Stimulated activated naive CD8-positive, alpha-beta T cell treated with anti-CD3 and anti-CD28 coated beads, Interleukin-15, Interleukin-2, amounts not matched to agents 100 ng/mL and 50 ng/mL, for 24 hours (primary cell): ENCODE results near the gene NGLY1.
A peak's percentile ranks its signal among the peaks of the same experiment; 100 is the strongest.

ENCODE experiments used
- H3K27ac Mint-ChIP-seq: one replicate; pipeline ENCODE4 v1.8.0; 2021; ENCODE audit warnings: mild to moderate bottlenecking, mixed read lengths
- H3K27me3 Mint-ChIP-seq: one replicate; pipeline ENCODE4 v1.8.0; 2021; ENCODE audit warnings: mixed read lengths
- H3K36me3 Mint-ChIP-seq: one replicate; pipeline ENCODE4 v1.8.0; 2021; ENCODE audit warnings: low read depth, mixed read lengths
- H3K4me1 Mint-ChIP-seq: one replicate; pipeline ENCODE4 v1.8.0; 2021; ENCODE audit warnings: low read depth, mixed read lengths
- H3K4me3 Mint-ChIP-seq: one replicate; pipeline ENCODE4 v1.8.0; 2021; ENCODE audit warnings: mild to moderate bottlenecking, mixed read lengths
- H3K9me3 Mint-ChIP-seq: one replicate; pipeline ENCODE4 v1.8.0; 2021; ENCODE audit warnings: mixed read lengths

NGLY1 gene

DNA sequence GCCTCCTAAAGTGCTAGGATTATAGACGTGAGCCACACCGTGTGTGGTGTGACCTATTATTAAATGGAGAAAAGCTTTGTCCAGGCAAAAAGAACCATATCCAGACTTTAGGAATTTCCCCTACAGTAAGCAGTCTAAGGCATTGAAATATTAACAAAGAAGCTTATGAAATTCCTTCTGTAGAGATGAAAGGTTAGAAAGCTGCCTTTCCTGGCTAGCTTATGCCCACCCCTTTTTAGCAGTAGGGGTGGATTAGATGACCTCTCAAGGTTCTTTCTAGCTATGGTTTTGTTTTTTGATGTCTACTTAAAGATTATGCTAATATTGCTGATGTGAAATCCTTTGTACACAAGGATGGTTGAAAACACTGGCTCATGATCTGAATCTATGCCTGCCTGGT is 20.6 kb upstream of the NGLY1 start:
- Mint-ChIP-seq H3K4me1 (no peaks in the 10 kb centered on the region), H3K9me3 (no peaks in the 10 kb centered on the region), H3K27ac (no peak overlapping the region), H3K27me3 (peaks cover 5% of the 10 kb centered on the region), H3K36me3 (no peaks in the 10 kb centered on the region), H3K4me3 (no peak overlapping the region)

DNA sequence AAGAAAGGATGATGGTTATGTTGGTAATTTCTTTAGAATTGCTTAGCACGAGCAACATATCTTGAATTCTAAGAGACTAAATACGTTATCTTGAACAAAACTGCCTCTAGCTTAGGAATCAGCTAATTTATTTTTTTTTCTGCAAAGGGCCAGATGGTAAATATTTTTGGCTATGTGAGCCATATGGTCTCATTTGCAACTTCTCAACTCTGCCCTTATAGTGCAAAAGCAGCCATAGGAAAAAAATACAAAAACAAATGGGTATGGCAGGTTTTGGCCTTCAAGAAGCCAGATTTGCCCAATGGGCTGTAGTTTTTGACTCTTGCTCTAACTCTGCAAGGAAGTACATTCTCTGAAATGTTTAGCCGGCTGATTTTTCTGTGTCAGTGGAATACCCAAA is 18.5 kb upstream of the NGLY1 start:
- Mint-ChIP-seq H3K27me3 (peaks cover 5% of the 10 kb centered on the region), H3K4me1 (no peaks in the 10 kb centered on the region), H3K9me3 (no peaks in the 10 kb centered on the region), H3K36me3 (no peaks in the 10 kb centered on the region), H3K4me3 (no peak overlapping the region), H3K27ac (no peak overlapping the region)

DNA sequence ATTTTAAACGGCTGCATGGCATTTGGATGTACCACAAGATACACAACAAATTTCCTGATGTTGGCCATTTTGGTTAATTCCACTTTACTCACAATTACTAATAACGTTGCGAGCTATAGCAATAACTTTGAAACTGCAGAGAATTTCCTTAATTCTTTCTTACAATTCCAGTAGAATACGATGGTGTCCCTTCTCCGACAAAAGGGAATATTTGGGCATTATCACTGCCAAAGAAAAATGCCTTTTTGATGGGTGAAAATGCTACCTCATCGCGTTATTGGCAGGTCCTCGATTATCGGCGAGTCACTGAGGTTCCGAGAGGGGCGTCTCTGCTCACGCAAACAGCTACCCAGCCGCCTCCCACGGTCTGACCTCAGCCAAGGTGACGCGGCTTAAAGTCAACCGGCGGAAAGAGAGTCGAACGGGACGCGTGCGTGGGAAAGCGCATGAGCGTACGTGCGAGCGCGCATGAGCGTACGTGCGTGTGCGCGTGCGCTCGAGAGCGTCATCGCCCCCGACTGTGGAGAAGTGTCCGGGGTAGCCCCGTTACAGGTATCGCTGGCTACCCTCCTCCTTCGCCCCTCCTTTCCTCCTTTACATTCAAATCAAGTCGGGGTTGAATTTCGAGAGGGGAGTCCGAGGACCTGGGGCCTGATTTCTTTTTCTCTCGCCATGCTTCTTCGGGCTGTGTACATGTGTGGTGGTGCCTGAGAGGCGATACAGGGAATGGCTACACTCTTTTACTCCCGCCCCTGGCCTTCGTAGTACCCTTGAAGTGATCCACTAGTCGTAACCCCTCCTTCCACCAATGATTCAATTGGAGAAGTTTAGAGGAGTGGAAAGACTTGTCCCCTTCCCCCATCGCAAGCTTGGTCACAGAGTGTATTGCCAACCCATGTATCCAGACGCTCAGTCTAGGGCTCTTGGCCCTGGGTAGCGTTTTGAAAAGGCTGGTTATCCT is 6.6 kb upstream of the NGLY1 start, which contains the start of gene OXSM:
Gene OXSM, plus strand, starts transcription at position 495 of the 961 bp plus-strand sequence. CDS start 931 bp downstream, outside the sequence.
- Mint-ChIP-seq H3K9me3 (no peaks in the 10 kb centered on the region), H3K4me1 (peaks cover 67% of the 10 kb centered on the region), H3K36me3 (peaks cover 20% of the 10 kb centered on the region), H3K27ac (peak within 1 kb of the TSS; percentile 99), H3K27me3 (no peaks in the 10 kb centered on the region), H3K4me3 (peak within 1 kb of the TSS; percentile 95)

DNA sequence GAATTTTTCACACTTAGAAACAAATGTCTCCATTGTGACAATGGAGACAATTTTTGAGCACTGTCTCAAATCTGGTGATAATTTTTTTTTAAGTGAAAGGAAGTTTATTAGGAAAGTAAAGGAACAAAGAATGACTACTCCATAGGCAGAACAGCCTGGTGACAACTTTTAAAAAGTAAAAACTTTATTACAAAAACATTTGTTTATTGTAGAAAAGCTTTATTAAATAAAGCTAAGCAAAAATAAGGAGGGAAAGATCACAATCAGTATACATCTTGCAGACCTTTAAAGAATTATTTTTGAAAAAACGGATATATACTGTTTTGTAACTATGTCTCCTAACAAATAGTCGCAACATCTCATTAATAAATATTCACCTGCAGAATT is 6.0 kb upstream of the NGLY1 start:
- Mint-ChIP-seq H3K27ac (peak overlapping the region; percentile 99), H3K4me1 (peaks cover 74% of the 10 kb centered on the region), H3K4me3 (peak overlapping the region; percentile 95), H3K36me3 (peaks cover 15% of the 10 kb centered on the region), H3K27me3 (no peaks in the 10 kb centered on the region), H3K9me3 (no peaks in the 10 kb centered on the region)

DNA sequence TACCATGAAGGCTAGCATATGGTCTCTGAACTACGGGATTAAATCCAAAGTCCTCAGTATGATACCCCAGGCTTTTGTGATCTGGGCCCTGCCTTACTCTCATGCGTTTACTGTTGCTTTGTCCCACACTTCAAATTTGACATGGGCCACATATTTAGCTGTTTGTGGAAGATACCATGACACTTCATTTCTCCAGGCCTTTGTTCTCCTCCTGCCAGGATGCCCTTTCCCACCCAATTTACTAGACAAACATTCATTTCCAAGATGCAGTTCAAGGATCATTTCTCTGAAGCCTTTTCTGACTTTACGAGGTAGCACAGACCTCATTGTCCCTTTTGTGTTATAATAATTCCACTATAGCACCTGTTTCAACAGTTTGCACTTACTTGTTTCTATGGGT is 4.4 kb upstream of the NGLY1 start:
- Mint-ChIP-seq H3K4me3 (no peak overlapping the region), H3K9me3 (no peaks in the 10 kb centered on the region), H3K27ac (no peak overlapping the region), H3K36me3 (peaks cover 7% of the 10 kb centered on the region), H3K4me1 (peaks cover 70% of the 10 kb centered on the region), H3K27me3 (no peaks in the 10 kb centered on the region)

DNA sequence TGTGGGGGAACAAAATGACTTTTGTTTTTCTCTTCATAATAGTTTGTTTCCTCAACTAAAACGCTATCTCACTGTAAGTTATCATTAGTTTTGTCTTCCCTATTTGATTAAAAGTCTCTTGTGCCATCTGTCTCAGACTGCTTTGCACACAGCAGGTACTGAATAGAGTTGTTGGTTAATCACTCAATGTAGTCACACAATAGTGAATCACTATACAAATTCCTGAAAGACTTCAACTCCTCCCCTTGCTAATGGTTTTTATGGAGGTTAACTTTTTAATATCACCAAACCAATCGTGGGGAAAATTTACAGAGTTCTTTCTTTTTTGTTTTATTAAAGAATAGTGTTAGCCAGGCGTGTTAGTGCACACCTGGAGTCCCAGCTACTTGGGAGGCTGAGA is 2.6 kb upstream of the NGLY1 start:
- H3K4me1 Mint-ChIP-seq = peaks cover 68% of the 10 kb centered on the region
- no peak overlapping the region for H3K4me3 Mint-ChIP-seq
- H3K36me3 Mint-ChIP-seq = peaks cover 5% of the 10 kb centered on the region
- H3K27me3 Mint-ChIP-seq = no peaks in the 10 kb centered on the region
- H3K9me3 Mint-ChIP-seq = no peaks in the 10 kb centered on the region
- H3K27ac Mint-ChIP-seq = no peak overlapping the region

DNA sequence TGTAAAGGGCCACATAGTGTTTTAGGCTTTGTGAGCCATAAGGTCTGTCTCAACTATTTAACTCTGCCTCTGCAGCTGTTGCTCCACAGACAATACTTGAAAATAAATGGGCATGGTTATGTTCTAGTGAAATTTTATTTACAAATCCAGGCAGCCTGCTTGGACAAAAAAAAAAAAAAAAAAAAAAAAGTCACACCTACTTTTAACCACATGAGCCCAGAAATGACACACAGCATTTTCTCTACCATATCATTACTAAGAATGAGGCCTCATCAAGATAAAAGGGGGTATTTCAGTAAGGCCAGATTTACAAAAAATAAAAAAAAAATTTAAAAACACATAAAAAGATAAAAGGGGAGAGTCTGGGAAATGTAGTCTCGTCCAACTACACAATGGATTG is 1.7 kb upstream of the NGLY1 start:
- H3K9me3 Mint-ChIP-seq = no peaks in the 10 kb centered on the region
- H3K27ac Mint-ChIP-seq = peak overlapping the region; percentile 52
- peaks cover 68% of the 10 kb centered on the region for H3K4me1 Mint-ChIP-seq
- H3K4me3 Mint-ChIP-seq = peak overlapping the region; percentile 93
- H3K36me3 Mint-ChIP-seq = peaks cover 9% of the 10 kb centered on the region
- no peaks in the 10 kb centered on the region for H3K27me3 Mint-ChIP-seq

DNA sequence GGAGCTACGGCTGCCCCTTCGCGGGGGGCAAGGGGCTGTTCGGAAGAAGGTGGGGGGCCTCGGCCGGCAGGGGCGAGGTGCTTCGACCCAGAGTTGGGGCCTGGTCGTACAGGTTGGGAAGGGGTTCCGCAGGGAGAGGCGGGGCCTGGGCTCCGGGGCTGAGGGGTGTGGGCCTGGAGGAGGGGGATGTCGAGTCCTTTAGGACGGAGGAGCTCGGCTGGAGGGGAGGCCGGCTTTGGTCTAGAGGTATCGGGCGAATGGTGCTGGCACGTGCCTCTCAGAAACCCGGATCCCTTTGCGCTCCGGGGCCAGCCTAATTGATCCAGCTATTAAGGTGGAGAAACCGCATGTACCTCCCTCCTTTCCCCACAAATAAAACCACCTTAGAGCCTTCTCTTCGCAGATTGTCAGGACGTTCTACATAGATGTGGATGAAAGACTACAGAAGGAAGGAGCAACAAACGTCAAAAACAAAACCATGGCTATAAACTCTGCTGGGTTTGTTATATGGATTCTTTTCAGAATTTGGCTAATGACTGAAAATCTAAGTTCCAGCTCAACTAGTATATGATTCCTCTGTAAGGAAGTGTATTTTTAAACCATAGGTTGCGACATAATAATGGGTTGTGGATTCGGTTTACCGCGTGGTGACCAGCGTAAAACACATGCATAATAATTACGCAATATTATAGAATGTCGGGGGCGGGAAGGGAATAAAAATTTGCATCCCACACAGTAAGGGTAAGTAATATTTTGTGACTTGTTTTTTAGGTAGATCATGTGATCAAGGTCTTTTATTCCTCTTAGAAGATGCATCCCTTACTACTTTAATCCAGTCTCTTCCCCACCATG is 644 bp upstream of the NGLY1 start:
- Mint-ChIP-seq H3K36me3 (peaks cover 11% of the 10 kb centered on the region), H3K27me3 (no peaks in the 10 kb centered on the region), H3K4me3 (peak overlapping the region; percentile 93), H3K27ac (peak overlapping the region; percentile 65), H3K4me1 (peaks cover 60% of the 10 kb centered on the region), H3K9me3 (no peaks in the 10 kb centered on the region)

DNA sequence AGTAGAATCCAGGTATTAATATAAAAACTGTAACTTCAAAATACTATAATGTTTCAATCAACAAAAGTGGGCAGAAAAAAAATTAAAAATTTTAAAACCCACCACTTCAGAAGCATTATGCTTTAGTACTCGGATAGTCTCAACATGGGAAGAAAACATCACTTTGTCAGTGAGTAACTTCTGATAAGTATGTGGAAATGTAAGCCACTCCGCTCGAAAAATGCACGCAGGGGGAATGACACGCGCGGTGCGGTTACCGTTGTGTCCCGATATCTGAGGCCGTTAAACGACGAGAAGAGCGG is 656 bp downstream of the NGLY1 start:
- peaks cover 60% of the 10 kb centered on the region for H3K4me1 Mint-ChIP-seq
- H3K36me3 Mint-ChIP-seq = peaks cover 24% of the 10 kb centered on the region
- no peaks in the 10 kb centered on the region for H3K27me3 Mint-ChIP-seq
- H3K27ac Mint-ChIP-seq = peak overlapping the region; percentile 43
- H3K4me3 Mint-ChIP-seq = peak overlapping the region; percentile 93
- H3K9me3 Mint-ChIP-seq = no peaks in the 10 kb centered on the region

DNA sequence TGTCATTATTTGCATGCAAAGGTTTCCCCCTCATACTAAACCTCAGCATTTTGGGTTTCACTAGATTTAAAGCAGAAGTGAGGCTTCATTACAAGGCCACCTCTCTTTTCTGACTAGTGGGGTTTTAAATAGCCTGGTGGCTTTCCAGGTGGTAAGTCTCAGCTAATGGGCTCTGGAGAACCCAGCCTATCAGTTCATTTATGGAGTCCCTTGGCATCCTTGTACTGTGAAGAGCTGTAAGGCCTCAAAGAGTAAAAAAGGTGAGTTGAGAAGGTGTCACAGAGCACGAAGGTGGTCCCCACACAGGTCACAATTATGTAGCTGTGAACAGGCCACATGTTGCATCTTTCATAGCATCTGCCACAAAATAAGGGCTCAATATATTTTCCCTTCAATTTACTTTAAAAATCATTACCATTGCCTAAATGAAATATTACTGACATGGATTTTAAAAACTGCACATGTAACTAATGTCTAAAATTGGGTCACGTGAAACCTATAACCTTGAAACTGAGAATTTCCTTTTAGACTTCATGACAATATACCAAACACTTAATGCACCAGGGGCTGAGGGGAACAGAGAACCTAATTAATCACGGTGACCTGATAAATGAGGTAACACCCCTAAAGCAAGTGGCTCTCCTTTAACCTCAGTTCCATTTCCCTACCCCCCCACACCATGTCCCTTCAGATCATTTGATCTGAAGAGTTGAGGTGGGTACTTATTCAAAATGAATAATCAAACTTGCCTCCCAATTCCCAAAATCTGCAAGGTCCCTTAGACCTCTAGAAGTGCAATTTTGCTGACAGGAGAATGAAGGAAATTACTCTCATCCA is 1.3 kb downstream of the NGLY1 start:
- Mint-ChIP-seq H3K9me3 (no peaks in the 10 kb centered on the region), H3K36me3 (peaks cover 29% of the 10 kb centered on the region), H3K4me3 (peak overlapping the region; percentile 93), H3K27ac (peak overlapping the region; percentile 43), H3K4me1 (peaks cover 63% of the 10 kb centered on the region), H3K27me3 (no peaks in the 10 kb centered on the region)

DNA sequence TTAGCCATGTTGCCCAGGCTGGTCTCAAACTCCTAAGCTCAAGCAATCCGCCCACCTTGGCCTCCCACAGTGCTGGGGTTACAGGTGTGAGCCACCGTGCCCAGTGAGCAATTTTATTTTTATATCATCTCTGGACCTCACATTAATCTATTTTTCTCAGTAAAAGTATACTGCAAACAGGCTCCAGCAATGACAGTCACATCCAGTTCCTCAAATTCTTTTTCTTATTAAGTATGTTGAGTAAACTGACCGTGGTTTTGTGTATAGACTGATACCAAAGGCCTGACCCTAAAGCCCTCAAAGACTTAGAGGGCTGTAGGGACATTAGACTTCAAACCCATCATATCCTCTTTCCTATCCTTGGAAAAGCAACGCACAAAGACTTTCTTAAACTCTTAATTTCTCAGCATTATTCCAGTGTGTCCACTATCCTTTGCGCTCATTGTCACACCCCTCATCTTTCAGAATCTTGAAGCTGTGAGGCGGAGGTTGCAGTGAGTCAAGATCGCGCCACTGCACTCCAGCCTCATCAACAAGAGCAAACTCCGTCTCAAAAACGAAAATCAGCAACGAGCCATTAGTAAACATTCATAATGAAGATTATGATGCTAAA is 2.0 kb downstream of the NGLY1 start:
- Mint-ChIP-seq H3K4me3 (peak overlapping the region; percentile 93), H3K9me3 (no peaks in the 10 kb centered on the region), H3K27ac (peak overlapping the region; percentile 43), H3K36me3 (peaks cover 36% of the 10 kb centered on the region), H3K4me1 (peaks cover 69% of the 10 kb centered on the region), H3K27me3 (no peaks in the 10 kb centered on the region)

DNA sequence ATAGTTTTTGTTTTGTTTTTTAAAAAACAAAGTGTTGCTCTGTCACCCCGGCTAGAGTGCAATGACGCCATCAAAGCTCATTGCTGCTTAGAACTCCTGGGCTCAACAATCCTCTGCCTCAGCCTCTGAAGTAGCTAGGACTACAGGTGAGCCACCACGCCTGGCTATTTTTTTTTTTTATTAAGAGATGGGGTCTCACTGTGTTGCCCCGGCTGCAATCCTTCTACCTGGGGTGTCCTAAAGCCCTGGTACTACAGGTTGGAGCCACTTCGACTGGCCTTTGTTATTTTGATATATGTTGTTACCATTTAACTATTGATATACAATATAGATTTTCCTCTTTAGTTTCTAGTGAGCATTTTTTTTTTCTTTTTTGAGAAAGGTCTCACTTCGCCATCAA is 2.6 kb downstream of the NGLY1 start:
- no peaks in the 10 kb centered on the region for H3K9me3 Mint-ChIP-seq
- no peak overlapping the region for H3K27ac Mint-ChIP-seq
- H3K27me3 Mint-ChIP-seq = no peaks in the 10 kb centered on the region
- peak overlapping the region; percentile 93 for H3K4me3 Mint-ChIP-seq
- peaks cover 42% of the 10 kb centered on the region for H3K36me3 Mint-ChIP-seq
- peaks cover 70% of the 10 kb centered on the region for H3K4me1 Mint-ChIP-seq

DNA sequence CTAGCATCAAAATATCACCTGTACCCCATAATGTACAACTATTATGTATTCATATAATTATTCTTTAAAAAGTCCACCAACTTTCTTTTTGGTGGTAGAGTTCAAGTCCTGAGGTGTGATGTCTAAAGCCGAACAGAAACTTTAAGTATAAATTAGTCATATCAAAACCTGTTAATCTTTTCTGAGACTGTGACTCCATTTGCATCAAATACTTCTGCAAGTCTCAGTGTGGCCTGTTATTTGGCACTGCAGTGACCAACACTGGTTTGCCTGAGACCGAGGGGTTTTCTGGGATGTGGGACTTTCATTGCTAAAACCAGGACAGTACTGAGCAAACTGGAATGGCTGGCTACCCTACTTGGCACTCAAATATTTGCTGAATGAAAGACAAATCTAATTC is 7.3 kb downstream of the NGLY1 start:
- H3K36me3 Mint-ChIP-seq = peaks cover 83% of the 10 kb centered on the region
- no peak overlapping the region for H3K27ac Mint-ChIP-seq
- peaks cover 24% of the 10 kb centered on the region for H3K9me3 Mint-ChIP-seq
- H3K4me3 Mint-ChIP-seq = no peak overlapping the region
- H3K27me3 Mint-ChIP-seq = no peaks in the 10 kb centered on the region
- H3K4me1 Mint-ChIP-seq = peaks cover 49% of the 10 kb centered on the region

DNA sequence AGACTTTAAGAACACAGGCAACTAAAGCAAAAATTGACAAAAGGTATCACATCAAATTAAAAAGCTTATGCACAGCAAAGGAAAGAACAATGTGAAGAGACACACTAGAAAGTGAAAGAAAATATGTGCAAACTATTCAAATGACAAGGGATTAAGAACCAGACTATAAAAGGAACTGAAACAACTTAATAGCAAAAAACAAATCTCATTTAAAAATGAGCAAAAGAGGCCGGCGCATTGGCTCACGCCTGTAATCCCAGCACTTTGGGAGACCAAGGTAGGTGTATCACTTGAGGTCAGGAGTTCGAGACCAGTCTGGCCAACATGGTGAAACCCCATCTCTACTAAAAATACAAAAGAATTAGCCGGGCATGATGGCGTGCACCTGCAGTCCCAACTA is 14.4 kb downstream of the NGLY1 start:
- H3K4me3 Mint-ChIP-seq = no peak overlapping the region
- peaks cover 19% of the 10 kb centered on the region for H3K9me3 Mint-ChIP-seq
- peaks cover 79% of the 10 kb centered on the region for H3K36me3 Mint-ChIP-seq
- H3K27ac Mint-ChIP-seq = no peak overlapping the region
- H3K4me1 Mint-ChIP-seq = peaks cover 32% of the 10 kb centered on the region
- H3K27me3 Mint-ChIP-seq = no peaks in the 10 kb centered on the region
